GM19372 (cell line): Measurements from ENCODE around the gene SDCCAG8.

Source experiments
- ATAC-seq: cut with Tn5 transposase; IDR thresholded peaks from one replicate; pipeline ENCODE4 v1.9.1; 2021; ENCODE audit warnings: mild to moderate bottlenecking, low read depth, moderate library complexity; ENCODE audit not compliant: unreplicated experiment

Gene SDCCAG8

GRCh38 chr1:243253926-243254232, 2.0 kb upstream of the SDCCAG8 start:
- ATAC-seq = no peak

GRCh38 chr1:243254233-243254926, 1.5 kb upstream of the SDCCAG8 start:
- peak; percentile 8 for ATAC-seq

GRCh38 chr1:243254927-243255790, 682 bp upstream of the SDCCAG8 start, which contains the start of gene CEP170:
CEP170 (minus strand) TSS chr1:243255281; CDS start chr1:243225280, 30,001 bp downstream.
- peak; percentile 44 for ATAC-seq

- no peak for ATAC-seq
Observed at GRCh38 chr1:243256590-243256989, 749 bp downstream of the SDCCAG8 start.

- no peak for ATAC-seq
Observed at GRCh38 chr1:243257189-243257588, 1.3 kb downstream of the SDCCAG8 start.

- no peak for ATAC-seq
Observed at GRCh38 chr1:243258731-243259130, 2.9 kb downstream of the SDCCAG8 start.

GRCh38 chr1:243260221-243260880, 4.5 kb downstream of the SDCCAG8 start:
- no peak for ATAC-seq

GRCh38 chr1:243261390-243261789, 5.5 kb downstream of the SDCCAG8 start:
- no peak for ATAC-seq

- ATAC-seq = no peak
Observed at GRCh38 chr1:243264717-243265116, 8.9 kb downstream of the SDCCAG8 start.

GRCh38 chr1:243266231-243266630, 10.4 kb downstream of the SDCCAG8 start:
- no peak for ATAC-seq

- no peak for ATAC-seq
Observed at GRCh38 chr1:243267471-243267880, 11.6 kb downstream of the SDCCAG8 start.

GRCh38 chr1:243267914-243268653, 12.2 kb downstream of the SDCCAG8 start:
- ATAC-seq = no peak

GRCh38 chr1:243268751-243269460, 13.1 kb downstream of the SDCCAG8 start:
- ATAC-seq = no peak

- no peak for ATAC-seq
Observed at GRCh38 chr1:243269461-243269801, 13.6 kb downstream of the SDCCAG8 start.

GRCh38 chr1:243270097-243270864, 14.4 kb downstream of the SDCCAG8 start:
- ATAC-seq = no peak

- no peak for ATAC-seq
Observed at GRCh38 chr1:243271996-243272395, 16.2 kb downstream of the SDCCAG8 start.

GRCh38 chr1:243272401-243272800, 16.6 kb downstream of the SDCCAG8 start:
- ATAC-seq = no peak

GRCh38 chr1:243273506-243273905, 17.7 kb downstream of the SDCCAG8 start:
- ATAC-seq = no peak

- no peak for ATAC-seq
Observed at GRCh38 chr1:243273945-243274344, 18.1 kb downstream of the SDCCAG8 start.
